ENCODE data around the gene EIF4B. TPM values are rescaled to one million over a fixed set of nuclear protein-coding genes. Genes with fewer than 3 reads are reported as not detected.

EIF4B gene
- polyA plus RNA-seq, 1 donor, result 519 TPM

Other genes starting within 250 kb of the EIF4B start
- not detected for gene KRT76, start 229.1 kb upstream of the EIF4B start, polyA plus RNA-seq (ENCODE audit: insufficient read length)
- gene KRT3, start 210.3 kb upstream of the EIF4B start, polyA plus RNA-seq (ENCODE audit: insufficient read length), result not detected
- 0.47 TPM for gene KRT4, start 192.3 kb upstream of the EIF4B start, polyA plus RNA-seq (ENCODE audit: insufficient read length)
- gene KRT79, start 172.1 kb upstream of the EIF4B start, polyA plus RNA-seq (ENCODE audit: insufficient read length), result not detected
- gene KRT78, start 157.5 kb upstream of the EIF4B start, polyA plus RNA-seq (ENCODE audit: insufficient read length), result not detected
- gene KRT8, start 101.4 kb upstream of the EIF4B start, polyA plus RNA-seq (ENCODE audit: insufficient read length), result 223 TPM
- 155 TPM for gene KRT18, start 57.3 kb upstream of the EIF4B start, polyA plus RNA-seq (ENCODE audit: insufficient read length)
- gene TNS2, start 43.6 kb downstream of the EIF4B start, polyA plus RNA-seq (ENCODE audit: insufficient read length), result 115 TPM
- gene SPRYD3, start 72.9 kb downstream of the EIF4B start, polyA plus RNA-seq (ENCODE audit: insufficient read length), result 13.5 TPM
- gene IGFBP6, start 91.2 kb downstream of the EIF4B start, polyA plus RNA-seq (ENCODE audit: insufficient read length), result 10.5 TPM
- gene SOAT2, start 97.0 kb downstream of the EIF4B start, polyA plus RNA-seq (ENCODE audit: insufficient read length), result 1.6 TPM
- gene ZNF740, start 174.3 kb downstream of the EIF4B start, polyA plus RNA-seq (ENCODE audit: insufficient read length), result 82.9 TPM
- gene CSAD, start 174.5 kb downstream of the EIF4B start, polyA plus RNA-seq (ENCODE audit: insufficient read length), result 105 TPM
- gene ITGB7, start 200.8 kb downstream of the EIF4B start, polyA plus RNA-seq (ENCODE audit: insufficient read length), result 1.8 TPM
- gene RARG, start 225.8 kb downstream of the EIF4B start, polyA plus RNA-seq (ENCODE audit: insufficient read length), result 33.9 TPM

Measured in left kidney (tissue), 1 donor.